Measurements from ENCODE around the gene ADSS1. TPM values are rescaled to one million over a fixed set of nuclear protein-coding genes. Genes with fewer than 3 reads are reported as not detected.

Gene ADSS1
- total RNA-seq, 1 donor from 2014 or later, result 3.7 TPM

GRCh38 chr14:104792945-104793702, 69.1 kb downstream of the ADSS1 start:
- TF ChIP-seq, protein P1, sequence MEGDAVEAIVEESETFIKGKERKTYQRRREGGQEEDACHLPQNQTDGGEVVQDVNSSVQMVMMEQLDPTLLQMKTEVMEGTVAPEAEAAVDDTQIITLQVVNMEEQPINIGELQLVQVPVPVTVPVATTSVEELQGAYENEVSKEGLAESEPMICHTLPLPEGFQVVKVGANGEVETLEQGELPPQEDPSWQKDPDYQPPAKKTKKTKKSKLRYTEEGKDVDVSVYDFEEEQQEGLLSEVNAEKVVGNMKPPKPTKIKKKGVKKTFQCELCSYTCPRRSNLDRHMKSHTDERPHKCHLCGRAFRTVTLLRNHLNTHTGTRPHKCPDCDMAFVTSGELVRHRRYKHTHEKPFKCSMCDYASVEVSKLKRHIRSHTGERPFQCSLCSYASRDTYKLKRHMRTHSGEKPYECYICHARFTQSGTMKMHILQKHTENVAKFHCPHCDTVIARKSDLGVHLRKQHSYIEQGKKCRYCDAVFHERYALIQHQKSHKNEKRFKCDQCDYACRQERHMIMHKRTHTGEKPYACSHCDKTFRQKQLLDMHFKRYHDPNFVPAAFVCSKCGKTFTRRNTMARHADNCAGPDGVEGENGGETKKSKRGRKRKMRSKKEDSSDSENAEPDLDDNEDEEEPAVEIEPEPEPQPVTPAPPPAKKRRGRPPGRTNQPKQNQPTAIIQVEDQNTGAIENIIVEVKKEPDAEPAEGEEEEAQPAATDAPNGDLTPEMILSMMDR (IDR thresholded peaks at IDR 0.05), result no peak
- H3K4me1 Mint-ChIP-seq (ENCODE audit: unreplicated experiment), result peaks cover 38% of the 10 kb centered on the region
- peak overlapping the region; percentile 85 for H3K27ac Mint-ChIP-seq (ENCODE audit: unreplicated experiment)
- H3K9me3 Mint-ChIP-seq (ENCODE audit: unreplicated experiment), result no peaks in the 10 kb centered on the region
- peaks cover 2% of the 10 kb centered on the region for H3K36me3 Mint-ChIP-seq (ENCODE audit: unreplicated experiment)
- H3K4me3 Mint-ChIP-seq (ENCODE audit: unreplicated experiment), result peak overlapping the region; percentile 89
- H3K27me3 Mint-ChIP-seq (ENCODE audit: unreplicated experiment), result no peaks in the 10 kb centered on the region
- DNase-seq (ENCODE audit: extremely low spot score, unreplicated experiment), result no peak

- Mint-ChIP-seq H3K27me3 (ENCODE audit: unreplicated experiment) (no peaks in the 10 kb centered on the region), H3K4me3 (ENCODE audit: unreplicated experiment) (peak overlapping the region; percentile 89), H3K36me3 (ENCODE audit: unreplicated experiment) (peaks cover 2% of the 10 kb centered on the region), H3K4me1 (ENCODE audit: unreplicated experiment) (peaks cover 38% of the 10 kb centered on the region), H3K27ac (ENCODE audit: unreplicated experiment) (peak overlapping the region; percentile 85), H3K9me3 (ENCODE audit: unreplicated experiment) (no peaks in the 10 kb centered on the region)
- no peak for DNase-seq (ENCODE audit: extremely low spot score, unreplicated experiment)
- TF ChIP-seq, protein P1 (IDR thresholded peaks at IDR 0.05), result no peak
These were observed 69.6 kb downstream of the ADSS1 start for GRCh38 chr14:104793703-104793959.

GRCh38 chr14:104794099-104794498, 70.1 kb downstream of the ADSS1 start:
- Mint-ChIP-seq H3K9me3 (ENCODE audit: unreplicated experiment) (no peaks in the 10 kb centered on the region), H3K27ac (ENCODE audit: unreplicated experiment) (peak overlapping the region; percentile 85), H3K4me1 (ENCODE audit: unreplicated experiment) (peaks cover 38% of the 10 kb centered on the region), H3K36me3 (ENCODE audit: unreplicated experiment) (peaks cover 2% of the 10 kb centered on the region), H3K4me3 (ENCODE audit: unreplicated experiment) (peak overlapping the region; percentile 89), H3K27me3 (ENCODE audit: unreplicated experiment) (no peaks in the 10 kb centered on the region)
- no peak for DNase-seq (ENCODE audit: extremely low spot score, unreplicated experiment)
- TF ChIP-seq, protein P1 (IDR thresholded peaks at IDR 0.05), result no peak

DNA sequence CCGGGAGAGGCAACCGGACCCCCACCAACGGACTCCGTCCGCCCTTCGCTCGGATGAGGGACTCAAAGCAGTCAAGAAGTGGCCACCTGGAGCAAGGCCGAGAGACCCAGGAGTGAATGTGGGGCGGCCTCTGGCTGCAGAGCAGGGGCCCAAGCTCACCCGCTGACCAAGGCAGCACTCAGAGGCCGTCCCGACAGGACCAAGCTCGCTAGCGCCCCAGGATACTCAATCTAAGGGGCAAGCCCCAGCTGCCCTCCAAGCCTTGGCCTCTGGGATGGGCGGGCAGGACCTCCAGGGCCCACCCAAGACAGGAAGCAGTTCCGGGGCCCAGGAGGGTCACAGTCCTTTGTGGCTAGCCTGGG, 70.6 kb downstream of the ADSS1 start:
- H3K27me3 Mint-ChIP-seq (ENCODE audit: unreplicated experiment), result no peaks in the 10 kb centered on the region
- H3K9me3 Mint-ChIP-seq (ENCODE audit: unreplicated experiment), result no peaks in the 10 kb centered on the region
- peaks cover 2% of the 10 kb centered on the region for H3K36me3 Mint-ChIP-seq (ENCODE audit: unreplicated experiment)
- peak overlapping the region; percentile 89 for H3K4me3 Mint-ChIP-seq (ENCODE audit: unreplicated experiment)
- peak overlapping the region; percentile 85 for H3K27ac Mint-ChIP-seq (ENCODE audit: unreplicated experiment)
- H3K4me1 Mint-ChIP-seq (ENCODE audit: unreplicated experiment), result peaks cover 38% of the 10 kb centered on the region
- TF ChIP-seq, protein P1 (IDR thresholded peaks at IDR 0.05), result no peak
- no peak for DNase-seq (ENCODE audit: extremely low spot score, unreplicated experiment)

- Mint-ChIP-seq H3K27ac (ENCODE audit: unreplicated experiment) (peak within 1 kb of the TSS; percentile 85), H3K9me3 (ENCODE audit: unreplicated experiment) (no peaks in the 10 kb centered on the region), H3K4me3 (ENCODE audit: unreplicated experiment) (peak within 1 kb of the TSS; percentile 89), H3K27me3 (ENCODE audit: unreplicated experiment) (no peaks in the 10 kb centered on the region), H3K4me1 (ENCODE audit: unreplicated experiment) (peaks cover 42% of the 10 kb centered on the region), H3K36me3 (ENCODE audit: unreplicated experiment) (peaks cover 2% of the 10 kb centered on the region)
- DNase-seq (ENCODE audit: extremely low spot score, unreplicated experiment), result no peak
- TF ChIP-seq, protein P1 (IDR thresholded peaks at IDR 0.05), result no peak
These were observed 71.2 kb downstream of the ADSS1 start, which contains the start of gene AKT1 for GRCh38 chr14:104794993-104795780. Gene AKT1, minus strand, starts transcription at chr14:104795748. Its CDS starts 3,105 bp downstream, at chr14:104792643.

Data from osteocyte (in vitro differentiated cells).